ENCODE data around the gene CACNA2D3. TPM values are rescaled to one million over a fixed set of nuclear protein-coding genes. Genes with fewer than 3 reads are reported as not detected.

CACNA2D3 gene
- total RNA-seq, 1 donor from 2014 or later, result 0.70 TPM

DNA sequence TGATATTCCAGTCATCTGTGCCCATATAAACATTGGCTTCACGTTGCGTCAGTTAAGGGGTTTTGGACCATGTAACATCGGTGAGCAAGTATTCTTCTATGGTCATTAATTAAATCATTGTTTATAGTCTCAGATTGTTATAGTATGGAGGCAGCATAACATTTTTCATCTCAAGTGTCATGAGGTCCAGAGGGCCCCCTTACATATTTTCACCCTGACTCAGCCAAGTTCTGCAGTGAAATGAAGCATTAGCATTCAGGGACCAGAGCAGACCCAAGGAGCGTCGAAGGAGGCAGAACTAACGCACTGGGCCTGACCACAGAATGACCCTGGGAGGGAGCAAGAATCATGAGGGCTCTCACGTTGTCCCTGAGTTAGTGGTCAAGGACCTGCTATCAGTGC is 634.0 kb downstream of the CACNA2D3 start:
- Mint-ChIP-seq H3K9me3 (ENCODE audit: unreplicated experiment) (peaks cover 7% of the 10 kb centered on the region), H3K4me1 (ENCODE audit: low read depth, unreplicated experiment) (peaks cover 19% of the 10 kb centered on the region), H3K27ac (ENCODE audit: unreplicated experiment) (peak overlapping the region; percentile 96), H3K4me3 (ENCODE audit: unreplicated experiment) (peak overlapping the region; percentile 63), H3K27me3 (ENCODE audit: low read depth, unreplicated experiment) (no peaks in the 10 kb centered on the region), H3K36me3 (ENCODE audit: low read depth, unreplicated experiment) (peaks cover 1% of the 10 kb centered on the region)
- H3K4me2 ChIP-seq (ENCODE audit: low read length), result peak overlapping the region; percentile 51
- H3K4me1 ChIP-seq (ENCODE audit: insufficient read depth, low read length), result peaks cover 19% of the 10 kb centered on the region
- no peak overlapping the region for H3K4me3 ChIP-seq (ENCODE audit: insufficient read depth, low read depth, low read length)
- H2AFZ ChIP-seq (ENCODE audit: low read depth, low read length), result no peak overlapping the region
- H3K79me2 ChIP-seq (ENCODE audit: insufficient read depth, low read length), result no peaks in the 10 kb centered on the region
- DNase-seq (ENCODE audit: low read depth) (peak; percentile 97), FAIRE-seq (no peak)
- peak overlapping the region; percentile 9 for H3K9ac ChIP-seq (ENCODE audit: low read length)
- no peaks in the 10 kb centered on the region for H3K27me3 ChIP-seq (ENCODE audit: insufficient read depth, low read length)
- no peaks in the 10 kb centered on the region for H3K9me3 ChIP-seq (ENCODE audit: insufficient read depth, low read depth, low read length)
- TF ChIP-seq CTCF (IDR thresholded peaks at IDR 0.05; ENCODE audit: insufficient read depth, low read depth, low read length) (no peak), EZH2 (IDR thresholded peaks at IDR 0.05; ENCODE audit: insufficient read depth, low read length) (no peak)
- no peaks in the 10 kb centered on the region for H3K36me3 ChIP-seq (ENCODE audit: insufficient read depth, low read length)
- H4K20me1 ChIP-seq (ENCODE audit: insufficient read depth, low read length), result no peaks in the 10 kb centered on the region
- peak overlapping the region; percentile 57 for H3K27ac ChIP-seq (ENCODE audit: low read depth, low read length)

- peaks cover 7% of the 10 kb centered on the region for H3K9me3 Mint-ChIP-seq (ENCODE audit: unreplicated experiment)
Measured at GRCh38 chr3:54758461-54758860, 636.1 kb downstream of the CACNA2D3 start.

More at GRCh38 chr3:54758461-54758860, 636.1 kb downstream of the CACNA2D3 start:
- no peak overlapping the region for H3K9ac ChIP-seq (ENCODE audit: low read length)
- H3K27ac ChIP-seq (ENCODE audit: low read depth, low read length), result no peak overlapping the region
- no peaks in the 10 kb centered on the region for H4K20me1 ChIP-seq (ENCODE audit: insufficient read depth, low read length)
- Mint-ChIP-seq H3K4me1 (ENCODE audit: low read depth, unreplicated experiment) (peaks cover 19% of the 10 kb centered on the region), H3K27ac (ENCODE audit: unreplicated experiment) (no peak overlapping the region), H3K36me3 (ENCODE audit: low read depth, unreplicated experiment) (peaks cover 1% of the 10 kb centered on the region), H3K4me3 (ENCODE audit: unreplicated experiment) (no peak overlapping the region), H3K27me3 (ENCODE audit: low read depth, unreplicated experiment) (no peaks in the 10 kb centered on the region)
- peaks cover 19% of the 10 kb centered on the region for H3K4me1 ChIP-seq (ENCODE audit: insufficient read depth, low read length)
- H3K79me2 ChIP-seq (ENCODE audit: insufficient read depth, low read length), result no peaks in the 10 kb centered on the region
- no peaks in the 10 kb centered on the region for H3K27me3 ChIP-seq (ENCODE audit: insufficient read depth, low read length)
- H3K9me3 ChIP-seq (ENCODE audit: insufficient read depth, low read depth, low read length), result no peaks in the 10 kb centered on the region
- H3K36me3 ChIP-seq (ENCODE audit: insufficient read depth, low read length), result no peaks in the 10 kb centered on the region
- H2AFZ ChIP-seq (ENCODE audit: low read depth, low read length), result no peak overlapping the region
- no peak overlapping the region for H3K4me2 ChIP-seq (ENCODE audit: low read length)
- H3K4me3 ChIP-seq (ENCODE audit: insufficient read depth, low read depth, low read length), result no peak overlapping the region
- TF ChIP-seq CTCF (IDR thresholded peaks at IDR 0.05; ENCODE audit: insufficient read depth, low read depth, low read length) (no peak), EZH2 (IDR thresholded peaks at IDR 0.05; ENCODE audit: insufficient read depth, low read length) (no peak)
- DNase-seq (ENCODE audit: low read depth) (no peak), FAIRE-seq (no peak)
